NCI-H1436 (cell line): ENCODE data around the gene PARL.

ENCODE experiments used
- DNase-seq: peaks from one replicate; lab custom pipeline; 2025; lab: John Stamatoyannopoulos, UW

The PARL gene

DNA sequence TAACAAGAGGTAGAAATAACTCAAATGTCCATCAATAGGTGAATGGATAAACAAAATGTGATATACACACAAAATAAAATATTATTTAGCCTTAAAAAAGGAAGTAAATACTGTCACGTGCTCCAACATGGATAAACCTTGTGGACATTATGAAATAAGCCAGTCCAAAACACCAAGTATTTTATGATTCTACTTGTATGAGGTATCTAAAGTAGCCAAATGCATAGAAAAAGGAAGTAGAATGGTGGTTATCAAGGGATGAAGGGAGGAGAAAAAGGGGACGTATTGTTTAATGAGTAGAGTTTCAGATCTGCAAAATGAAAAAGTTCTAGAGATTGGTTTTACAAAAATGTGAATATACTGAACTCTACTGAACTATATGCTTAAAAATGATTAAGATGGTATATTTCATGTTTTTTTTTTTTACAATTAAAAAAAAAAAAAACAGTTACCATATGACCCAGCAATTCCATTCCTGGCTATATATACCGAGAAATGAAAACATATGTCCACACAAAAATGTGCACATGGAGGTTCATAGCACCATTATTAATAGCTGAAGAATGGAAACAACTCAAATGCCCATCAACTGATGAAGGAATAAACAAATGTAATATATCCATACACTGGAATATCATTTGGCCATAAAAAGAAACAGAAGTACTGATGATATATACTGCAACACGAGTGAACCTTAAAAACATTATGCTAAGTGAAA, 30.2 kb downstream of the PARL start:
- DNase-seq, result no peak

- no peak for DNase-seq
Measured at GRCh38 chr3:183845608-183846288, 38.9 kb downstream of the PARL start.

DNA sequence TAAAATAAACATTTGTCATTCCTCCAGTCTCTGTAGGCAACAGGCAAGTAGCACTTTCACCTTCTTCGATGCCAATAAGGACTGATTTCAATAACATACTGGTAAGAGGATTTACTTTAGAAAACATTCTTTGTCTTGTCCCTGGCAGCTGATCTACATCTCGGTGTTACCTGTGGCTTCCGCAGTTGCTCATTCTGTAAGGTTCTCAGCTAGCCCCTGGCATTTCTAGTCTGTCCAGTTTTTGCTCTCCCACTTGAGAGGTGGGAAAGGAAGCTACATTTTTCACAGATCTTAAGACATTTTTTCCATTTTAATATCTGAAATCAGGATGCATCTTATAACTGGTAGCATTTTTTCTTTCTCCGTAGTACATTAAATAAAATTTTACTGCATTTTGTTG, 39.6 kb downstream of the PARL start:
- DNase-seq, result no peak

GRCh38 chr3:183844606-183845005, 40.1 kb downstream of the PARL start:
- no peak for DNase-seq

GRCh38 chr3:183839751-183840150, 44.9 kb downstream of the PARL start:
- no peak for DNase-seq

- no peak for DNase-seq
Measured at GRCh38 chr3:183837894-183838293, 46.8 kb downstream of the PARL start.

- no peak for DNase-seq
Measured at GRCh38 chr3:183837390-183837789, 47.3 kb downstream of the PARL start.

DNA sequence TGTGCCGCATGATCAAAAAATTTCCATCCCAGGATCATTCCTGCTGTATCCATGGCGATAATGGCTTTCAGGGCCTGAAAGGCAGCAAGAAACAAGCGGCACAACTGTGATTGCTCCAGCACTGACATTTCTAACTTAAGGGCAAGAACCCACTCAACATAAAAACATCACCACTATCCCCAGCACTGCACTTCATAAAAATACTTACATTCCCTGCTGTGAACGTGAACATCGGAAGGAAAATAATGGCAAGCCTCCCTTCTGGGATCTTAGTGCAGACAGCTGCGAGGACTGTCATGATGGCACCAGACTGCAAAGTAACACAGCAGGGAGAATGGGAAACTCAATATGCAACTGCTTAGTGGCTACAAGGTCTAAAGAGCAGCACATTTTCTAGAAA, 51.2 kb downstream of the PARL start:
- no peak for DNase-seq

DNA sequence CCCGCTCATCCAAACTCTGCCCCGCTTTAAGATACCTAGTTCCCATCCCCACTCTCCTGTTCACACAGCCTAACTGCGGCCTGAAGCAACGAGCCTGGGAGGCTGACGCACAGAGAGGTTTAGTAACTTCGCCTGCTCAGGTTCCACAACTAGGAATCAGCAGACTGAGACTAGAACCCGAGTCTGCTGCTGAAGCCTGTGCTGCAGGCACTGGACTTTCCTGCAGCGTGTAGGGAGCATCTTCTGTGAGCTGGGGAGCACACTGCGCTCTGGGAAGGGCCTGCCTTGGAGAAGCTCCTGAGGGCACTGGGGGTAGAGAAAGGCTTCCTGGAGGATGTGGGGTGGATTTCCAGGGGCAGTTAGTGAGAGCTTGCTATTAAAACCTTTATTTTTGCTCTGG, 54.5 kb downstream of the PARL start:
- no peak for DNase-seq

DNA sequence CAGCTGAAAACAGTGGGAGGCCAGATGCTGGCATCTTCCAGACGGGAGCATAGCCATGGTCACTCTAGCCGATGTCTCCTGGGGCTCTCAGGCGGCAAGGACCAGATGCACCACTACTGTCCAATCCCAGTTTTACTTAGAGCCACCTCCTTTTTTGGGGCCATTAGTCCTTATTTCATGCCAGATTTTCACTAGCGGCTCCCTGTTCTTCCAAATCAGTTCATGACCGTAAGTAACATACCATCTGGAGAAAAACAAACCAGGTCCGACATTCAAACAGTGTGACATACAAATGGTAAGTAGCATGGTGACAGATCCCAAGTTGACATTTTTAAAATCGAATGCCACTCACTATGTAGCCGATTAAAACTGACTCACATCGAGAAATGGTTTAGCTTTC, 55.2 kb downstream of the PARL start:
- DNase-seq, result no peak

DNA sequence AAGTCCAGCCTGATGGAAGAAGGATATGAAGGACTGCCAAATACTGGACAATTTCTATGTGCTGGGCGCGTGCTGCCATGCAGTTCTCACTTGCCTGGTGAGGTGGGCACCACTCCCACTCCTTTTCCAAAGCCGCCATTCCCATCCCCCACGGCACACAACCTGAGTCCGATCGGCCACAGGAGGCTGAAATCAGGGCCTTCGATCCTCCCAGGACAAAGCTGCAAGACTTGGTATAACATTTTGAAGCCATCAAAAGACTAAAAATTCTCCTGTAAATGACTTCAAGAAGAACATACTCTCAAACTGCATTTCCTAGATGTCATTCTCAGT, 56.2 kb downstream of the PARL start:
- no peak for DNase-seq

- no peak for DNase-seq
Measured at GRCh38 chr3:183827809-183828537, 56.7 kb downstream of the PARL start.

DNA sequence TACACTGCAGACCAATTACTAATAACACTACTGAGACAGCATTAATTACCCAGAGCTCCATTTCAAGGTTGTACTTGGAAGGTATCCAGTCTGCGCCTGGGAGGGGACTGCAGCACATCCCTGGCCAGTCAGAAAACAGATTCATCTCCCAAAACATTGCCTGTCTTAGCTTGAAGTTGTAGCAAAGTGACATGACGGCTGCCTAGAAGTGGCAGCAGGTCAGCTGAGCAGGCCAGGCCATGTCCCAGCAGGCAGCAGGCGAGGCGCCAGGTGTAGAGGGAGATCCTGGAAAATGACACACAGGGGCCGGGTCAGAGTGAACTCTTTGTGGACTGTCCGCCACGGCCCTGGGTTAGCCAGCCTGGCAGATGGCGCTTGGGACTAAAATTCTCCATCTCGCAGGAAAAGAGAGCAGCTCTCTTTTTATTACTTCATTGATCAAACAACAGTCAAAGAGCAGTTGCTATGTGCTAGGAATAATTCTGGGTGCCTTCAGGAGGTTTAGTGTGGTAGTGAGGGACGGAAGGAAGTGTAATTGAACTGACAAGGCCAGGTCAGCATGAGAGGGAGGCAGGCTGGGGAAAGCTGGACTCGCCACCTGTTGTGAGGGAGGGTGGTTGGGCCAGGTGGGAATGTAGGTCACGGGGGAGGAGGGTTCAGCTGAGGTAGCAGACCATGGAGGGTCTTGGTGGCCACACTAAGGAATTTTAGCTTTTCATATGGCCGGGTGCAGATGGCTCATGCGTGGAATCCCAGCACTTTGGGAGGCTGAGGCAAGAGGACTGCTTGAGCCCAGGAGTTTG, 58.0 kb downstream of the PARL start:
- no peak for DNase-seq

- DNase-seq, result peak; percentile 50
Measured at GRCh38 chr3:183825456-183826161, 59.1 kb downstream of the PARL start, which contains the start of gene MAP6D1. MAP6D1 (minus strand) TSS chr3:183825577; CDS start chr3:183825547, 30 bp downstream.

GRCh38 chr3:183824761-183825455, 59.8 kb downstream of the PARL start:
- no peak for DNase-seq

DNA sequence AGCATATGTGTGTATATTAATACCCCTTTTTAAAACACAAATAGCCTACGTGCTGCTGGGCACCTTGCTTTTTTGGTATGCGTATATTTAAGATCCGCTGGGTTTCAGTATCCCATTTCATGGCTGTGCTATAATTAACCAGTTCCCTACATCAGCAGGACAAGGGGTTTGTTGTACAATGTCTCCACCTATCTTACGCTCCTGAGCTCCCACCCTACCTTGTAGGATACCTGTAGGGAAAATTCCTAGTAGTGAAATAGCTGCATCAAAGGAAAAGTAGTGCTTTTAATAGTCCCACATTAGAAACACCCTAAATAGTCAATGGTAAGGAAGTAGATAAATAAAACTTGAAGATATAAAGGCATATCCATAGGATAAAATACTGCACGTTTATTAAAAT, 60.7 kb downstream of the PARL start:
- DNase-seq, result no peak

GRCh38 chr3:183822631-183823030, 62.0 kb downstream of the PARL start:
- no peak for DNase-seq

DNA sequence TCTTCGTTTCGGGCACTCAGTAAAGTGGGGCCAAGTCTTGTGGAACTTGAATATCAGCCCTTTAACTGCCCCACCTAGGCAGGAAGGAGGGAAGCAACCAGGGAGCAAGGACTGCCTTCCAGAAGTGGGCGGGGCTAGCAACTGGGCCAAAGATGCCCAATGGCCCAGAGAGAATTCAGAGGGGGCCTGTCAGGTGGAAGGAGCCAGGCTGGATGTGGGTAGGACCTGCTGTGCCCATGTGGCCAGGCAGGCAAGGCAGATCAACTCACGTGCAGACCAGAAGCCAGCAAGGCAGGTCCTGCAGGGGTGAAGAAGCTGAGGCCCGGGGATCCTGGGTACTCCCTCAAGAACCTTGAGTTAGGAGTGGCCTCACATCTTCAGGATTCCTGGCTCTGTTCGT, 64.8 kb downstream of the PARL start:
- DNase-seq, result no peak

DNA sequence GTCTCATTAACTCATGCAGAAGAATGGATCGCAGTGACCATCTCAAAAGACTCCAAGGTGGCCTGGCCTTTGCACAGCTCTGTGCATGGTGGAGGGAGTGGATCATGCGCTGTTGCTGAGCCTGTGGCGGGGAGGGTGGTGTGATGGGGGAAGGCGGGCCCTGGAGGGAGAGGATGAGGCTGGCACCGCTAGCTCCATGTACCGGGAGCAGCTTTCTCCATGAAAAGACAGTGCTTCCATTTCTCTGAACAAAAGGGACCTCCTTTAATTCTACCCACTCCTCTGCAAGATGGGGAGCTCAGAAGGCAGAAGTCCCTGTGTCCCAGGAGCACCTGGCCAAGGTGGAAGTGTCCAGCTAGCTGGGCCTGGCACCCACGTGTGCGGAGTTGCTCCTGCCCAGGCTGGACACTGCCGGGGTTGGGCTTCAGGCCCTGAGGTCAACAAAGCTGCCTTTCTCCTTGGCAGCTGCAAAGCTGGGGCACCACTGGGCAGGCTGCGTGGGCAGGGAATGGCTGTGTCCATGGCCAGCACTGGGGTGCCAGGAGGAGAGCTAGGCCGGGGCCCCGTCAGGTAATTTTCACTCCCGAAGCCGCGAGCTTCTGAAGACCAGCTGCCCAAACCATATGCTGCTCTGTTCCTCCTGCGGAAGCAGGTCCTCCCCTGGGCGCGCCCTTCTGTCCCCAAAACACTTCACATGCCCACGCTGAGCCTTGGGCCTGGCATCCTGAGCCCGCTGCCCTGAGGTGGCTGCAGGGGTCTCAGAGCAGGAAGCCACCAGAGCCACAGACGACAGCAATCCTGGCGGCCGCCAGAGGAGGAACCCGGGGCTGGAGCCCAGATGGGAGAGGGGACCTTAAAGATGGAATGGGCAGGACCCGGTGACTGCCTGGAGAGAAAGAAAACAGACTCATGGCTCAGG, 65.7 kb downstream of the PARL start:
- DNase-seq, result no peak

DNA sequence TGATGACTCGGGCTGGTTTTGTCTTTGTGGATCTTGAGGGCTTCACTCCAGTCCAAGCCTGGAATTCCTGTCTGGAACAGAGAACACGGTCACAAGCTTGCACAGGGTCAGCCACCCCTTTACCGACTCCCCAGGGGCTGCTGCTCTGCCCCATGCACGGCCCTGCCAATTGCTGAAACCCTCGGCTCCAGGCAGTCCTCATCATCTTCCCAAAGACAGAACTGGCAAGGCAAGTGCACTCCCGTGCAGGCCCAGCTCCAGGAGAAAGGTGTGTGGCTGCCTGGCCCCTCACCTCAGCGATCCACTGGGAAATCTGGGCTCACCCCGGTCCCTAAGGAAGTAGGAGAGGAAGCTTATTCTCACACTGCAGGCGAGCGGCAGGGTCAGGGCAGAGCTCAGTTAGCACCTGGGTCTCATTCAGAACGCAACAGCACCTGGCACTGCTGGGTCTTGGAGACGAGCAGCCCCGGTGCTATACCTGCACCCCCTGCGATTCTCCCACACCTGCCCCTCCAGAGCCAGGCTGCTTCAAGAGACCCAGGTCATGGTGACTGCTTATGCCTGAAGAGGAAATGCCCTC, 66.5 kb downstream of the PARL start:
- no peak for DNase-seq
